ENCODE data around the gene RAPGEF4.

Gene RAPGEF4

DNA sequence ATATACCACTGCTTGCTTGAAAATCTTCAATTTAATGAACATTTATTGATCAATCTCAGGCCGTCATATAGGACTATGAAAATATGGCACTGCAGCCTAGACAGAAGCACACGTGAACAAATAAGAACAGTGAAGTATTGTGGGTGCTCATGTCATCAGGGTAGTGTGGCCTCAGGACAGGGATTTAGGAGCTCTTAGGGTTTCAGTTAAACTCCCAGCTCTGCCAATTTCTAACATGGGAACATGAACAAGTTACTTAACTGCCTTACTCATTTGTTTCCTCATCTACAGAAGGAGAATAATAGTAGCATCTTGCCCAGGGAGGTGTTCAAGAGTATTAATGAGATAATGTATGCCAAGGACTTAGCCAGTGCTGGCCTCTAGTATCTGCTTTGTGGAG, 194.0 kb downstream of the RAPGEF4 start:
- TF ChIP-seq, protein P1, sequence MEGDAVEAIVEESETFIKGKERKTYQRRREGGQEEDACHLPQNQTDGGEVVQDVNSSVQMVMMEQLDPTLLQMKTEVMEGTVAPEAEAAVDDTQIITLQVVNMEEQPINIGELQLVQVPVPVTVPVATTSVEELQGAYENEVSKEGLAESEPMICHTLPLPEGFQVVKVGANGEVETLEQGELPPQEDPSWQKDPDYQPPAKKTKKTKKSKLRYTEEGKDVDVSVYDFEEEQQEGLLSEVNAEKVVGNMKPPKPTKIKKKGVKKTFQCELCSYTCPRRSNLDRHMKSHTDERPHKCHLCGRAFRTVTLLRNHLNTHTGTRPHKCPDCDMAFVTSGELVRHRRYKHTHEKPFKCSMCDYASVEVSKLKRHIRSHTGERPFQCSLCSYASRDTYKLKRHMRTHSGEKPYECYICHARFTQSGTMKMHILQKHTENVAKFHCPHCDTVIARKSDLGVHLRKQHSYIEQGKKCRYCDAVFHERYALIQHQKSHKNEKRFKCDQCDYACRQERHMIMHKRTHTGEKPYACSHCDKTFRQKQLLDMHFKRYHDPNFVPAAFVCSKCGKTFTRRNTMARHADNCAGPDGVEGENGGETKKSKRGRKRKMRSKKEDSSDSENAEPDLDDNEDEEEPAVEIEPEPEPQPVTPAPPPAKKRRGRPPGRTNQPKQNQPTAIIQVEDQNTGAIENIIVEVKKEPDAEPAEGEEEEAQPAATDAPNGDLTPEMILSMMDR (IDR thresholded peaks at IDR 0.05; ENCODE audit: insufficient read depth, missing control alignments): no peak
- DNase-seq (ENCODE audit: insufficient read length, low spot score) (no peak), FAIRE-seq (no peak)

DNA sequence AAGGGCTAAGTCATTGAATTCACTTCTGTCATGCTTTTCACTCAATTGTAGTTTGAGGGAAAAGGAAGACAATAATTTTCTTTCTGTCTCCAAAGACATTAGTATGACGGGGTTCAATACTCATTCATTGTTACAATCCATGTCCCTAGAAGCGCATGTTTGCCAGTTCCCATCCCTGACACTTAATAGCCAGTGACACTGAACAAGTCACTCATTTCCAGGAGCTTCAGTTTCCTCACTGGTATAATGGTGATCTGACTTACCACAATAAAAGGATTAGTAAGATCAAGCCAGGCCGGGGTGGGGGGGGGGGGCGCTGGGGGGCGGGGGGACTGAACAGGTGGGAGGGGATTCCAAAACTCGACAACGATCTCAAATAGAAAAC, 195.2 kb downstream of the RAPGEF4 start:
- TF ChIP-seq, protein P1 (IDR thresholded peaks at IDR 0.05; ENCODE audit: insufficient read depth, missing control alignments): no peak
- no peak for FAIRE-seq
- no peak for DNase-seq (ENCODE audit: insufficient read length, low spot score)

DNA sequence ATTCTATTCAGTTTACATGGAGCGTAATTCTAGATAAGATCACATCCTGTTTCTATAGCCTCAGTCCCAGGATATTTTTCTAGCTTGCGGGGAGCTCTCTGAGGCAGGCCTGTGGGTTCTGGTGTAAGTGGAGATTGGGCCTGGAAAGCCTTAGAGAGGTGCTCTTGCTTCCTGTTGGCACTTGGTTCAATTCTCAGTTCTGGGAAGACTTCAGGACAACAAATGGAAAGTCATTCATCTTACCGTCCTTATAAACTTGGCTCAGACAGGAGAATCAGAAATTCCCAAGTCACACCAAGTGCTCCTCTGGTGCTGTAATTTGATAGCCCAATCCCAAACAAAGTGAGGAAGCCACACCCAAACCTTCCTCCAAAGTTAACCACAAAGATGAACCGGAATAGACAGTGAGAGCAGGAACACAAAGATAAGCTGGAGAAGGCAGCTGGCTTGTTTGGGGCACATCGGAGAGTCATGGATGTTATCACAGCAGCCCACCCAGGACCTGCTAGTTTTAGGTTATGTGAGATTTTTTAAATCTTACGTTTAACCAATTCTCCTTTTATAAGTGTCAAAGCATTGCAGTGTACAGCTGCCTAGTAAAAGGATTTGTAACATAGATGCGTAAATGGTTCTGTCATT, 195.7 kb downstream of the RAPGEF4 start:
- TF ChIP-seq, protein P1 (IDR thresholded peaks at IDR 0.05; ENCODE audit: insufficient read depth, missing control alignments): no peak
- DNase-seq (ENCODE audit: insufficient read length, low spot score) (no peak), FAIRE-seq (no peak)

DNA sequence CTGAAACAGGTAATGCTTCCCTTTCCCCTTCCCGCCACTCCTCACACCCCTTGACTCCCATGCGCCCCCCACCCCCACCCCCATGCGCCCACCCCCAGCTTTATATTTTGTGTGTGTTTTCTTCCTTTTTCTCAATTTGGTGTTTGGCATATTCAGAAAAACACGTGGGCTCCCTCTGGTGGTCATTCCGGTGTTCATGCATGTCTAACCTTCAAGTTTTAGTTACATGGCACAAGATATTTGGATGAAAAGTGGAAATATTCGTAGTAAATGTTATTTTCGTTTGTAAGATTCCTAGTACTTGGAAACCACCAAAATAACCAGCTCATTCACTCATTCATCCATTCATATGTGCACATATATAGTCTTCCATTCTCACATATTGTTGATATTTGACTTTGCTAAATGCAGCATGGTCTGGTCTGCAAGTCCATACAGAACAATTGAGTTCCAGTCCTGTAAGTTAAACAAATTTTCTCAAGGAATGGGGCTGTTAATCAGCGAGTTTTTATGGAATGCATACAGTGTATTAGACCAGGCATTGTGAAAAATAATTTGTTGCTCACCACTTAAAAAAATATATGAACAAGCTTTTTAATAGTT, 196.4 kb downstream of the RAPGEF4 start:
- peak; percentile 79 for FAIRE-seq

DNA sequence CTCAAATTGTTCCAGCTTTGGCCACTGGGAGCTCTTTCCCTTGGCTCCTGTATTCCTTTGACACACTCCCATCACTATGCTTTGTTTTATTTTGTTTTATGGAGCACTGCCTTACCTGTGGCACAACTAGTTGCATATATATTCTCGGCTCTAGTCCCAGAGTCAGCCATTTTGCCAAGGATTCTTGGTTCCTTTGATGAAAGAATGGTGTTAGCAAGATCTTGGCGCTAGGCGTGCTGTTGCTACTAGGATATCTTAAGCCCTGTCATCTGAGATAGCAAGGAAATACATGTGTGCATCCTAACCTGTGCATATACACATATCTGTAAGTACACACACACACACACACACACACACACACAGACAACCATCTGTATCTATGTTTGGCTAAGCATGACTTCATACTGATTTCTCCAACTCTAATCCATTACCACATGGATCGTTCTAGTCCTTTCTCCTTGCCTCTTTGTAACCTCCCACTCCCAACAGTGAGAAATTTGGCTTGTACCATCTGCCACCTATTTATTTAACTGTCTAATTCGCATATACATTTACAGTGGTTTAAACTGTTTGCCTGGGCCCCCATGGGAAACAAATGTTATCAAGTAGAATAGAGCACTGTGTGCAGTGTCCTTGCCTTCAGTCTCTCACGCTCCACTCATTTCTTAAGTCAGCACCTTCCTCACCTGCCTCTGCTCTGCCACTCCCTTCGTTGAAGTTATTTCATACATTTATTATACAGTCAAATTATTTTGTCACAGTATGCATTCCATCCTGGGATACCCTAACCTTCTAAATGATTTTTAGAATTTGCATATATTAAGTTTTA, 202.5 kb downstream of the RAPGEF4 start:
- TF ChIP-seq, protein P1 (IDR thresholded peaks at IDR 0.05; ENCODE audit: insufficient read depth, missing control alignments): no peak
- FAIRE-seq (no peak), DNase-seq (ENCODE audit: insufficient read length, low spot score) (no peak)

More for the DNA sequence above, 196.4 kb downstream of the RAPGEF4 start:
- no peak for DNase-seq (ENCODE audit: insufficient read length, low spot score)
- TF ChIP-seq, protein P1 (IDR thresholded peaks at IDR 0.05; ENCODE audit: insufficient read depth, missing control alignments): peak; percentile 90

DNA sequence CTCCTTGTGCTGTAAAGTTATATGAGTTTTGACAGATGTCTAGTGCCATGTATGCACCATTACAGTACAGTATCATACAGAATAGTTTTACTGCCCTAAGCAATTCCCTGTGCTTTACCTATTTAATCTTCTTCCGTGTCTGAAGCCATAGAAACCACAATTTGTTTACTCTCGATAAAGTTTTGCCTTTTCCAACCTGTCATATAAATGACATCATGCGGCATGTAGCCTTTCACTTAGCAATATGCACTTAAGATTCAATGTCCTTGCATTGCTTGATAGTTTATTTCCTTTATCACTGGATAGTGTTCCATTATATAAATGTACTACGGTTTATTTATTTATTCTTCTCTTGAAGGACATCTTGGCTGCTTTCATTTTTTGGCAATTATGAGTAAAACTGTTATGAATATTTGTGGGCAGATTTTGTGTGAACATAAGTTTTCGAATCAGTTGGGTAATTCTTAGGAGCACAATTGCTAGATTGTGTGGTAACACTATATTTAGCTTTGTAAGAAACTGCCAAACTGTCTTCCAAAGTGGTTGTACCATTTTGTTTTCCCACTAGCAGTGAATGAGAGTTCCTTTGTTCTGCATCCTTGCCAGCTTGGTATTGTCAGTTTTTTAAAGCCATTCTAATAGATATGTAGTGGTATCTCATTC, 203.2 kb downstream of the RAPGEF4 start:
- TF ChIP-seq, protein P1 (IDR thresholded peaks at IDR 0.05; ENCODE audit: insufficient read depth, missing control alignments): no peak
- FAIRE-seq (no peak), DNase-seq (ENCODE audit: insufficient read length, low spot score) (no peak)
